ENCODE measurements around the gene DCANP1. TPM values are rescaled to one million over a fixed set of nuclear protein-coding genes. Genes with fewer than 3 reads are reported as not detected.

The DCANP1 gene
- total RNA-seq, 3 donors from 2014 or later (not counting 1 experiment from before 2014, with no cell fraction given): 0.07 TPM; not detected in 2

DNA sequence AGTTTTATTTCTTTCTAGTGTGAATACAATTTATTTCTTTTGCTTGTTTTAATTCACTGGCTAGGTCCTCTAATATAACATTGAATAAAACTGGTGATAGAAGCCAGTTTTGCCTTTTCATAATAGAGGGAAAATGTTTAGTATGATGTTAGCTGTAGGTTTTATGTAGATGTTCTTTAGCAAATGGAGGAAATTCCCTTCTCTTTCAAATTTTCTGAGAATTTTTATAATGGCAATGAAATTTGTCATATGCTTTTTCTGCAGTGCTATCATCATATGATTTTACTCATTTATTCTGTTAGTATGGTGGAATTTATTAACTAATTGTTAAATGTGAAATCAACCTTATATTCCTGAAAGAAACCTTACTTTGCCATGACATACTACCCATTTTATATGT, 30.1 kb downstream of the DCANP1 start:
- TF ChIP-seq, protein P1, sequence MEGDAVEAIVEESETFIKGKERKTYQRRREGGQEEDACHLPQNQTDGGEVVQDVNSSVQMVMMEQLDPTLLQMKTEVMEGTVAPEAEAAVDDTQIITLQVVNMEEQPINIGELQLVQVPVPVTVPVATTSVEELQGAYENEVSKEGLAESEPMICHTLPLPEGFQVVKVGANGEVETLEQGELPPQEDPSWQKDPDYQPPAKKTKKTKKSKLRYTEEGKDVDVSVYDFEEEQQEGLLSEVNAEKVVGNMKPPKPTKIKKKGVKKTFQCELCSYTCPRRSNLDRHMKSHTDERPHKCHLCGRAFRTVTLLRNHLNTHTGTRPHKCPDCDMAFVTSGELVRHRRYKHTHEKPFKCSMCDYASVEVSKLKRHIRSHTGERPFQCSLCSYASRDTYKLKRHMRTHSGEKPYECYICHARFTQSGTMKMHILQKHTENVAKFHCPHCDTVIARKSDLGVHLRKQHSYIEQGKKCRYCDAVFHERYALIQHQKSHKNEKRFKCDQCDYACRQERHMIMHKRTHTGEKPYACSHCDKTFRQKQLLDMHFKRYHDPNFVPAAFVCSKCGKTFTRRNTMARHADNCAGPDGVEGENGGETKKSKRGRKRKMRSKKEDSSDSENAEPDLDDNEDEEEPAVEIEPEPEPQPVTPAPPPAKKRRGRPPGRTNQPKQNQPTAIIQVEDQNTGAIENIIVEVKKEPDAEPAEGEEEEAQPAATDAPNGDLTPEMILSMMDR (IDR thresholded peaks at IDR 0.05): no peak
- no peak for DNase-seq
- no peaks in the 10 kb centered on the region for H3K36me3 Mint-ChIP-seq

DNA sequence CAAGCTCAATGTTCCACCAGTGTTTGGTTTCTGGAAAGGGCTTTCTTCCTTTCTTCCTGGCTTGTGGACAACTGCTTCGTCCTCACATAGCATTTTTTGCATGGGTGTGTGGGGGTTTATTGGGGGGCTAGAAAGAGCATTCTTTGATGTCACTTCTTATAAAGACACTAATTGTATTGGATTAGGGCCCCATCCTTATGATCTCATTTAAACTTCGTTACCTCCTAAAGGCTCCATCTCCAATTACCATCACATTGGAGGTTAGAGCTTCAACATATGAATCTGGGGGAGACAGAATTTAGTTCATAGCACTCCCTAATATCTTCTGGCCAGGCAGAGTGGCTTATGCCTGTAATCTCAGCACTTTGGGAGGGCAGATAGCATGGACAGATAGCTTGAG, 42.1 kb downstream of the DCANP1 start:
- peaks cover under 1% of the 10 kb centered on the region for H3K4me1 ChIP-seq (ENCODE audit: control insufficient read depth, insufficient read depth, low read length)
- Mint-ChIP-seq H3K36me3 (no peaks in the 10 kb centered on the region), H3K4me1 (no peaks in the 10 kb centered on the region), H3K27me3 (ENCODE audit: low read depth in 2 of 2) (peaks cover 9 to 13% of the 10 kb centered on the region in 2 donors), H3K4me3 (no peak overlapping the region), H3K27ac (no peak overlapping the region), H3K9me3 (no peaks in the 10 kb centered on the region)
- no peaks in the 10 kb centered on the region for H3K36me3 ChIP-seq (ENCODE audit: control insufficient read depth, insufficient read depth, low read length)
- whole genome bisulfite sequencing (ENCODE audit: insufficient coverage): 100% methylated on average over 1 of the region's 2 CpGs
- TF ChIP-seq, protein P1 (IDR thresholded peaks at IDR 0.05): no peak
- no peak overlapping the region for H3K4me3 ChIP-seq (ENCODE audit: low read length)
- intact Hi-C loops (cut with micrococcal nuclease): no loop called here
- no peak for DNase-seq
- no peak overlapping the region for H3K27ac ChIP-seq (ENCODE audit: low read length)
- ATAC-seq: no peak
- no peaks in the 10 kb centered on the region for H3K27me3 ChIP-seq (ENCODE audit: control insufficient read depth, insufficient read depth, low read length)
- H3K9me3 ChIP-seq (ENCODE audit: control insufficient read depth, insufficient read depth, low read length): no peaks in the 10 kb centered on the region

More for the DNA sequence above, 30.1 kb downstream of the DCANP1 start:
- no peak overlapping the region for H3K4me3 Mint-ChIP-seq
- Histone ChIP-seq H3K27ac (ENCODE audit: low read length) (no peak overlapping the region), H3K4me1 (ENCODE audit: control insufficient read depth, insufficient read depth, low read length) (no peaks in the 10 kb centered on the region), H3K36me3 (ENCODE audit: control insufficient read depth, insufficient read depth, low read length) (no peaks in the 10 kb centered on the region), H3K27me3 (ENCODE audit: control insufficient read depth, insufficient read depth, low read length) (peaks cover 8% of the 10 kb centered on the region), H3K4me3 (ENCODE audit: low read length) (no peak overlapping the region), H3K9me3 (ENCODE audit: control insufficient read depth, insufficient read depth, low read length) (no peaks in the 10 kb centered on the region)
- ATAC-seq: no peak
- intact Hi-C loops (cut with micrococcal nuclease): no loop called here
- H3K9me3 Mint-ChIP-seq: peaks cover 0 to 2% of the 10 kb centered on the region in 2 donors
- H3K27me3 Mint-ChIP-seq (ENCODE audit: low read depth in 2 of 2): peaks cover 20 to 41% of the 10 kb centered on the region in 2 donors
- H3K27ac Mint-ChIP-seq: no peak overlapping the region
- H3K4me1 Mint-ChIP-seq: no peaks in the 10 kb centered on the region

DNA sequence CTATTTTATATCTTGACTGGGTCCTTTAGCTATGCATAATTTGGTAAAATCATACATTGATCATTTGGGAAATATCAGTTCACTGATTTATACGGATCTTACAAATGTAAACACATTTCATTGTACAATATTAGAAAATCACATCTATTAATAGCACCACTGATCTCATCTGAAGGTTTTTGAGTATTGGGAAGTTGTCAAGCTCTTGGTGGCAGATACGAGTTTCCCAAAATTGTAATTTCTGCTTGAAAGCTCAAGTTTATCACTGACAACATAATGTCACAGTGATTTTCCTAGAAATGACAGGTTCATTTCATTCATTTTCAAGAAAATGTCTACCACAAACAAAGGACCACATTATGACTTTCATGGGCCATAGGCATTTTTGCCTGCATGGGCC, 45.1 kb downstream of the DCANP1 start:
- TF ChIP-seq, protein P1 (IDR thresholded peaks at IDR 0.05): no peak
- Mint-ChIP-seq H3K4me1 (peaks cover 16 to 20% of the 10 kb centered on the region in 2 donors), H3K4me3 (no peak overlapping the region), H3K27ac (no peak overlapping the region), H3K9me3 (no peaks in the 10 kb centered on the region), H3K27me3 (ENCODE audit: low read depth in 2 of 2) (peaks cover 4 to 9% of the 10 kb centered on the region in 2 donors), H3K36me3 (no peaks in the 10 kb centered on the region)
- Histone ChIP-seq H3K27ac (ENCODE audit: low read length) (no peak overlapping the region), H3K4me1 (ENCODE audit: control insufficient read depth, insufficient read depth, low read length) (peaks cover 21% of the 10 kb centered on the region), H3K27me3 (ENCODE audit: control insufficient read depth, insufficient read depth, low read length) (no peaks in the 10 kb centered on the region), H3K36me3 (ENCODE audit: control insufficient read depth, insufficient read depth, low read length) (no peaks in the 10 kb centered on the region), H3K9me3 (ENCODE audit: control insufficient read depth, insufficient read depth, low read length) (no peaks in the 10 kb centered on the region), H3K4me3 (ENCODE audit: low read length) (no peak overlapping the region)
- ATAC-seq (no peak), DNase-seq (no peak)
- intact Hi-C loops (cut with micrococcal nuclease): no loop called here
- 91% methylated on average over 1 of the region's 2 CpGs for WGBS (ENCODE audit: insufficient coverage)

DNA sequence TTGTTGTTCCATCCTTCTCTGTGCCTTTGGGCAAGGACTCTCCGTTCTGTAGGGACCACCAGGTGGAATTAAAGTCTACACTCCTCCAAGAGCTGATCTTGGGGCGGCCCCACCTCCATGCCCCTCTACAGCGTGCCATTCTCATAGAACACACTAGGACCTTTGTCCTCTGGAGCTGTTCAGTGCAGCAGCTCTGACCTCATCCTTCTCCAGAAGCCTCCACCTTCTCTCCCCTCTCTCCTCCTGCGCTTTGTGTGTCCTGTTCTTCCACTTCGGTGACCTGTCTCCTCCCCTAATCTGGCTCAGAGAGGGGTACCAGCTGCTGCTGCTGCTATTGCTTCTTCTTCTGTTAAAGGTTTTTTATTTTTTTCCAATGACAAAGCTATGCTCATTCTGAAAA, 46.3 kb downstream of the DCANP1 start:
- no peaks in the 10 kb centered on the region for H3K27me3 ChIP-seq (ENCODE audit: control insufficient read depth, insufficient read depth, low read length)
- Mint-ChIP-seq H3K4me1 (peaks cover 28 to 31% of the 10 kb centered on the region in 2 donors), H3K36me3 (no peaks in the 10 kb centered on the region), H3K4me3 (peak overlapping the region; percentile 69), H3K9me3 (no peaks in the 10 kb centered on the region), H3K27me3 (ENCODE audit: low read depth in 2 of 2) (peaks cover 0 to under 1% of the 10 kb centered on the region in 2 donors), H3K27ac (peak overlapping the region; percentile 33 to 62)
- no peak overlapping the region for H3K4me3 ChIP-seq (ENCODE audit: low read length)
- ATAC-seq: no peak
- H3K36me3 ChIP-seq (ENCODE audit: control insufficient read depth, insufficient read depth, low read length): no peaks in the 10 kb centered on the region
- no peak for DNase-seq
- WGBS (ENCODE audit: insufficient coverage): 85% methylated on average over 5 of the region's 5 CpGs
- no peaks in the 10 kb centered on the region for H3K9me3 ChIP-seq (ENCODE audit: control insufficient read depth, insufficient read depth, low read length)
- intact Hi-C loops (cut with micrococcal nuclease): no loop called here
- TF ChIP-seq, protein P1 (IDR thresholded peaks at IDR 0.05): no peak
- peaks cover 29% of the 10 kb centered on the region for H3K4me1 ChIP-seq (ENCODE audit: control insufficient read depth, insufficient read depth, low read length)
- H3K27ac ChIP-seq (ENCODE audit: low read length): no peak overlapping the region

Measured in natural killer cell (primary cell).